K562 (cell line): ENCODE measurements around the gene SCYL1. TPM values are rescaled to one million over a fixed set of nuclear protein-coding genes. Genes with fewer than 3 reads are reported as not detected.
A peak's percentile ranks its signal among the peaks of the same experiment; 100 is the strongest.

Source experiments
- ADNP ChIP-seq: fragments of 200-800 bp; sonication (Bioruptor generic); IDR thresholded peaks from 2 replicates; pipeline ENCODE4 v1.6.1; 2016; ENCODE audit warnings: missing genetic modification characterization, missing compliant biosample characterization
- ARID2 ChIP-seq: fragments of 450-650 bp; IDR thresholded peaks from 2 replicates; pipeline ENCODE4 v1.6.1; 2017; ENCODE audit warnings: antibody characterized with exemption, mild to moderate bottlenecking
- HDAC8 ChIP-seq: fragments of 450-650 bp; IDR thresholded peaks from 2 replicates; pipeline ENCODE4 v1.6.1; 2016; ENCODE audit warnings: mild to moderate bottlenecking, missing genetic modification characterization, moderate library complexity, missing compliant biosample characterization
- NELFE ChIP-seq: IDR thresholded peaks from 2 replicates; pipeline ENCODE4 v1.6.1; 2011; ENCODE audit warnings: mild to moderate bottlenecking; ENCODE audit not compliant: insufficient read depth, insufficient read length
- RAD21 ChIP-seq, 2 experiments: fragments of 250-450 bp in 1 of 2; fragments of 450-650 bp in 1 of 2; sonication (Bioruptor Pico) in 1 of 2; formaldehyde crosslinking in 1 of 2; IDR thresholded peaks in 1 of 2; conservative IDR thresholded peaks in 1 of 2; 2 replicates each; pipeline versions ENCODE4 v1.4.0 to v1.8.0; 2020 to 2022; ENCODE audit warnings: mild to moderate bottlenecking in 2 of 2, moderate library complexity in 1 of 2
- RBBP5 ChIP-seq: fragments of 200-600 bp; sonication (generic); IDR thresholded peaks from 2 replicates; pipeline ENCODE4 v1.6.1; 2012; ENCODE audit warnings: borderline replicate concordance, mild to moderate bottlenecking, low read length, control low read depth, inconsistent platforms; ENCODE audit not compliant: insufficient read depth, poor library complexity, severe bottlenecking
- SMAD4 ChIP-seq: fragments of 250-450 bp; sonication (Bioruptor Pico); conservative IDR thresholded peaks from 2 replicates; pipeline ENCODE4 v1.8.0; 2021; ENCODE audit warnings: inconsistent platforms, mild to moderate bottlenecking, moderate library complexity
- ZKSCAN1 ChIP-seq: fragments of 150-350 bp; IDR thresholded peaks from 2 replicates; pipeline ENCODE4 v1.6.1; 2016; ENCODE audit warnings: low read depth, low read length
- ZNF584 ChIP-seq: fragments of 200-800 bp; sonication (Bioruptor generic); IDR thresholded peaks from 2 replicates; pipeline ENCODE4 v1.6.1; 2016; ENCODE audit warnings: low read depth, mild to moderate bottlenecking, missing genetic modification characterization, missing compliant biosample characterization
- ZNF830 ChIP-seq: fragments of 250-450 bp; sonication (Bioruptor Pico); IDR thresholded peaks from 2 replicates; pipeline ENCODE4 v1.5.0; 2021; ENCODE audit warnings: mild to moderate bottlenecking
- polyA plus RNA-seq, 8 experiments: library from polyadenylated mRNA; depleted of rRNA in 4 of 8; stranded (reverse) in 5 of 8; unstranded in 3 of 8; fragments of >200 nt; fragmentation: Nextera tagmentation in 2 of 8; fragmentation: Illumina TruSeq in 1 of 8; extraction: Ambion mirVana in 2 of 8; extraction: Trizol in 1 of 8; gene quantifications; 2 replicates each; pipeline versions ENCODE4 v1.2.1 to v1.2.3, GENCODE V29; 2011 to 2014; ENCODE audit warnings: inconsistent platforms in 1 of 8, missing spikeins in 1 of 8
- total RNA-seq, 7 experiments: library from RNA; depleted of rRNA in 6 of 7; stranded (reverse); fragments of >200 nt in 6 of 7; fragmentation: Illumina TruSeq in 2 of 7; extraction: Trizol in 2 of 7; gene quantifications; 2 replicates each; pipeline versions ENCODE4 v1.2.1 to v1.2.3, GENCODE V29; 2011 to 2021; ENCODE audit warnings: low replicate concordance in 1 of 7
- TF ChIP-seq, protein P1 (sequence below): fragments of 250-450 bp; sonication (Bioruptor Pico); IDR thresholded peaks from 2 replicates; pipeline ENCODE4 v1.9.0; 2021; ENCODE audit warnings: mild to moderate bottlenecking
- TF ChIP-seq, protein P2 (sequence below), 2 experiments: fragments of 450-650 bp; IDR thresholded peaks; 2 replicates each; pipeline ENCODE4 v1.6.1; 2016
- TF ChIP-seq, protein P3 (sequence below): fragments of 250-450 bp; sonication (Bioruptor Pico); IDR thresholded peaks from 2 replicates; pipeline ENCODE4 v1.4.0; 2020
- TF ChIP-seq, protein P4 (sequence below): fragments of 450-650 bp; IDR thresholded peaks from 2 replicates; pipeline ENCODE4 v1.6.1; 2018; ENCODE audit warnings: mild to moderate bottlenecking, low read depth; ENCODE audit not compliant: partially characterized antibody
- TF ChIP-seq, protein P5 (sequence below): fragments of 450-650 bp; formaldehyde crosslinking; IDR thresholded peaks from 2 replicates; pipeline ENCODE4 v1.4.0; 2022; ENCODE audit warnings: missing genetic modification characterization

Gene SCYL1
- total and polyA plus RNA-seq, 9 of the 15 experiments (the other 6 are each of a cell fraction or from before 2014, with no cell fraction given) = 1.9 to 145 (median 57.6) TPM

DNA sequence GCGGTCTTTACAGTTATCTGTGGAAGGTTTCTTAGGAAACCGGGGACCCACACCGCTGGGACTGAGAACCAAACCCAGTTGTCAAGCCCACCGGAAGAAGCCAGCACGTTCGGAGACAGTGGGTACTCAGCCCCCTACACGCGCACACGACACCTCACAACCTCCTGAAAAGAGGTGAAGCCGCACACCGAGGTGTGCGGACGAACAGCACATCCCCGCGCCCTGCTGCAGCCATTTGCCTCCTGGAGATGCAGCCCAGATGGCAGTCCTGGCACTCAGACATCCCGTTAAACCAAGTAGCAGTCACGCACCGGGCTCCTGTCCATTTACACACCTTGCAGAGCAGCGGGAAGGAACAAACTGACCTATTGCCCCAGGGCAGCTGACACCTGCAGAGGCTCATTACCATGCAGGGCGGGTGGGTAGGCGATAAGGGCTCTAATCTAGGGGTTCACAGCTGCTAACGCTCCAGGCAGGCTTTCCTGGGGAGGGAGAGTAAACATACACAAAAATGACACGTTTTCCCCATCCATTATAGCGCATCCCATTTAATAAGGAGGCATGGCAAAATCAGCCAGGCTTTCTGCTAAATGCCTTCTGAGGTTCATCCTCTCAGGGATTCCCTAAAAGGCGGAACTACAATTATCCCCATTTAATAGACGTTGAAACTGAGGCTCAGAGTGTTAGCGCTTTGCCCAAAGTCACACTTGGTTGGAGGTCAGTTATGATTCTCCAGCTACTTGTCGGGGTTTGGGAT, 50.1 kb downstream of the SCYL1 start (continued):
- TF ChIP-seq ZNF830 (CRISPR knock-in tag) (no peak), RAD21 (CRISPR knock-in tag; conservative IDR thresholded peaks at IDR 0.05 in 1 of 2, IDR thresholded peaks at IDR 0.05 in 1 of 2) (no peak), HDAC8 (tag) (no peak), NELFE (no peak), ADNP (tag) (no peak), ARID2 (no peak), SMAD4 (CRISPR knock-in tag) (peak; percentile 81), RBBP5 (no peak), ZNF584 (CRISPR knock-in tag) (peak; percentile 91), ZKSCAN1 (no peak; the same call in 1 of the 2 replicates)
- TF ChIP-seq, protein P1, sequence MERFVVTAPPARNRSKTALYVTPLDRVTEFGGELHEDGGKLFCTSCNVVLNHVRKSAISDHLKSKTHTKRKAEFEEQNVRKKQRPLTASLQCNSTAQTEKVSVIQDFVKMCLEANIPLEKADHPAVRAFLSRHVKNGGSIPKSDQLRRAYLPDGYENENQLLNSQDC (CRISPR knock-in tag) = no peak
- TF ChIP-seq, protein P2, sequence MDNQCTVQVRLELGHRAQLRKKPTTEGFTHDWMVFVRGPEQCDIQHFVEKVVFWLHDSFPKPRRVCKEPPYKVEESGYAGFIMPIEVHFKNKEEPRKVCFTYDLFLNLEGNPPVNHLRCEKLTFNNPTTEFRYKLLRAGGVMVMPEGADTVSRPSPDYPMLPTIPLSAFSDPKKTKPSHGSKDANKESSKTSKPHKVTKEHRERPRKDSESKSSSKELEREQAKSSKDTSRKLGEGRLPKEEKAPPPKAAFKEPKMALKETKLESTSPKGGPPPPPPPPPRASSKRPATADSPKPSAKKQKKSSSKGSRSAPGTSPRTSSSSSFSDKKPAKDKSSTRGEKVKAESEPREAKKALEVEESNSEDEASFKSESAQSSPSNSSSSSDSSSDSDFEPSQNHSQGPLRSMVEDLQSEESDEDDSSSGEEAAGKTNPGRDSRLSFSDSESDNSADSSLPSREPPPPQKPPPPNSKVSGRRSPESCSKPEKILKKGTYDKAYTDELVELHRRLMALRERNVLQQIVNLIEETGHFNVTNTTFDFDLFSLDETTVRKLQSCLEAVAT (IDR thresholded peaks at IDR 0.05) = no peak
- TF ChIP-seq, protein P3, sequence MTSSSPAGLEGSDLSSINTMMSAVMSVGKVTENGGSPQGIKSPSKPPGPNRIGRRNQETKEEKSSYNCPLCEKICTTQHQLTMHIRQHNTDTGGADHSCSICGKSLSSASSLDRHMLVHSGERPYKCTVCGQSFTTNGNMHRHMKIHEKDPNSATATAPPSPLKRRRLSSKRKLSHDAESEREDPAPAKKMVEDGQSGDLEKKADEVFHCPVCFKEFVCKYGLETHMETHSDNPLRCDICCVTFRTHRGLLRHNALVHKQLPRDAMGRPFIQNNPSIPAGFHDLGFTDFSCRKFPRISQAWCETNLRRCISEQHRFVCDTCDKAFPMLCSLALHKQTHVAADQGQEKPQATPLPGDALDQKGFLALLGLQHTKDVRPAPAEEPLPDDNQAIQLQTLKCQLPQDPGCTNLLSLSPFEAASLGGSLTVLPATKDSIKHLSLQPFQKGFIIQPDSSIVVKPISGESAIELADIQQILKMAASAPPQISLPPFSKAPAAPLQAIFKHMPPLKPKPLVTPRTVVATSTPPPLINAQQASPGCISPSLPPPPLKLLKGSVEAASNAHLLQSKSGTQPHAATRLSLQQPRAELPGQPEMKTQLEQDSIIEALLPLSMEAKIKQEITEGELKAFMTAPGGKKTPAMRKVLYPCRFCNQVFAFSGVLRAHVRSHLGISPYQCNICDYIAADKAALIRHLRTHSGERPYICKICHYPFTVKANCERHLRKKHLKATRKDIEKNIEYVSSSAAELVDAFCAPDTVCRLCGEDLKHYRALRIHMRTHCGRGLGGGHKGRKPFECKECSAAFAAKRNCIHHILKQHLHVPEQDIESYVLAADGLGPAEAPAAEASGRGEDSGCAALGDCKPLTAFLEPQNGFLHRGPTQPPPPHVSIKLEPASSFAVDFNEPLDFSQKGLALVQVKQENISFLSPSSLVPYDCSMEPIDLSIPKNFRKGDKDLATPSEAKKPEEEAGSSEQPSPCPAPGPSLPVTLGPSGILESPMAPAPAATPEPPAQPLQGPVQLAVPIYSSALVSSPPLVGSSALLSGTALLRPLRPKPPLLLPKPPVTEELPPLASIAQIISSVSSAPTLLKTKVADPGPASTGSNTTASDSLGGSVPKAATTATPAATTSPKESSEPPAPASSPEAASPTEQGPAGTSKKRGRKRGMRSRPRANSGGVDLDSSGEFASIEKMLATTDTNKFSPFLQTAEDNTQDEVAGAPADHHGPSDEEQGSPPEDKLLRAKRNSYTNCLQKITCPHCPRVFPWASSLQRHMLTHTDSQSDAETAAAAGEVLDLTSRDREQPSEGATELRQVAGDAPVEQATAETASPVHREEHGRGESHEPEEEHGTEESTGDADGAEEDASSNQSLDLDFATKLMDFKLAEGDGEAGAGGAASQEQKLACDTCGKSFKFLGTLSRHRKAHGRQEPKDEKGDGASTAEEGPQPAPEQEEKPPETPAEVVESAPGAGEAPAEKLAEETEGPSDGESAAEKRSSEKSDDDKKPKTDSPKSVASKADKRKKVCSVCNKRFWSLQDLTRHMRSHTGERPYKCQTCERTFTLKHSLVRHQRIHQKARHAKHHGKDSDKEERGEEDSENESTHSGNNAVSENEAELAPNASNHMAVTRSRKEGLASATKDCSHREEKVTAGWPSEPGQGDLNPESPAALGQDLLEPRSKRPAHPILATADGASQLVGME (CRISPR knock-in tag) = no peak
- TF ChIP-seq, protein P4, sequence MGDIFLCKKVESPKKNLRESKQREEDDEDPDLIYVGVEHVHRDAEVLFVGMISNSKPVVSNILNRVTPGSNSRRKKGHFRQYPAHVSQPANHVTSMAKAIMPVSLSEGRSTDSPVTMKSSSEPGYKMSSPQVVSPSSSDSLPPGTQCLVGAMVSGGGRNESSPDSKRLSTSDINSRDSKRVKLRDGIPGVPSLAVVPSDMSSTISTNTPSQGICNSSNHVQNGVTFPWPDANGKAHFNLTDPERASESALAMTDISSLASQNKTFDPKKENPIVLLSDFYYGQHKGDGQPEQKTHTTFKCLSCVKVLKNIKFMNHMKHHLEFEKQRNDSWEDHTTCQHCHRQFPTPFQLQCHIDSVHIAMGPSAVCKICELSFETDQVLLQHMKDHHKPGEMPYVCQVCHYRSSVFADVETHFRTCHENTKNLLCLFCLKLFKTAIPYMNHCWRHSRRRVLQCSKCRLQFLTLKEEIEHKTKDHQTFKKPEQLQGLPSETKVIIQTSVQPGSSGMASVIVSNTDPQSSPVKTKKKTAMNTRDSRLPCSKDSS = no peak
- TF ChIP-seq, protein P5, sequence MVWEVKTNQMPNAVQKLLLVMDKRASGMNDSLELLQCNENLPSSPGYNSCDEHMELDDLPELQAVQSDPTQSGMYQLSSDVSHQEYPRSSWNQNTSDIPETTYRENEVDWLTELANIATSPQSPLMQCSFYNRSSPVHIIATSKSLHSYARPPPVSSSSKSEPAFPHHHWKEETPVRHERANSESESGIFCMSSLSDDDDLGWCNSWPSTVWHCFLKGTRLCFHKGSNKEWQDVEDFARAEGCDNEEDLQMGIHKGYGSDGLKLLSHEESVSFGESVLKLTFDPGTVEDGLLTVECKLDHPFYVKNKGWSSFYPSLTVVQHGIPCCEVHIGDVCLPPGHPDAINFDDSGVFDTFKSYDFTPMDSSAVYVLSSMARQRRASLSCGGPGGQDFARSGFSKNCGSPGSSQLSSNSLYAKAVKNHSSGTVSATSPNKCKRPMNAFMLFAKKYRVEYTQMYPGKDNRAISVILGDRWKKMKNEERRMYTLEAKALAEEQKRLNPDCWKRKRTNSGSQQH = no peak
